DND-41 (cell line): ENCODE data around the gene LTF.

Experiments
- EZH2 ChIP-seq: IDR thresholded peaks from 3 replicates; pipeline ENCODE4 v1.6.1; 2012; ENCODE audit warnings: borderline replicate concordance, low read depth, mild to moderate bottlenecking, moderate library complexity, low read length, inconsistent platforms; ENCODE audit not compliant: severe bottlenecking
- TF ChIP-seq, protein P1 (sequence below): IDR thresholded peaks from 2 replicates; pipeline ENCODE4 v1.5.1; 2012; ENCODE audit warnings: borderline replicate concordance, low read length, moderate library complexity, mild to moderate bottlenecking; ENCODE audit not compliant: poor library complexity, severe bottlenecking; ENCODE audit errors: extremely low read depth

DNA sequence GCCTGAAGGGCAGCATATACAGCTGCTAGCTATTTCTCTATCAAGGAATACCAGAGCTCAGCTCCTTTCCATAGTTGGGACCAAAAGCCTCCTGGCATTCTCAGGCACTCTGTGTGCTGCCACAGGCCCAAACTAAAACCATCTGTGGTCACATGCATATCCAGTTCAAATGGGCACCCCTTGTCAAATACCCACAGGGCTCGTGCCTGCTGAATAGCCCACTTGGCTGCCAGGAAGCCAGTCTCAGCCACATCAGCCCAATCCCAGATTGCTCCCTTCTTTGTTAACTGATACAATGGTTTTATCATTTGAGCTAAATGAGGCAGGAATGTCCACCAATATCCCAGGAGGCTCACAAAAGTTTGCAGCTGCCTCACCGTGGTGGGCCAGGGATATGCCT lies 43.8 kb downstream of the LTF start:
- no peak for TF ChIP-seq EZH2
- TF ChIP-seq, protein P1, sequence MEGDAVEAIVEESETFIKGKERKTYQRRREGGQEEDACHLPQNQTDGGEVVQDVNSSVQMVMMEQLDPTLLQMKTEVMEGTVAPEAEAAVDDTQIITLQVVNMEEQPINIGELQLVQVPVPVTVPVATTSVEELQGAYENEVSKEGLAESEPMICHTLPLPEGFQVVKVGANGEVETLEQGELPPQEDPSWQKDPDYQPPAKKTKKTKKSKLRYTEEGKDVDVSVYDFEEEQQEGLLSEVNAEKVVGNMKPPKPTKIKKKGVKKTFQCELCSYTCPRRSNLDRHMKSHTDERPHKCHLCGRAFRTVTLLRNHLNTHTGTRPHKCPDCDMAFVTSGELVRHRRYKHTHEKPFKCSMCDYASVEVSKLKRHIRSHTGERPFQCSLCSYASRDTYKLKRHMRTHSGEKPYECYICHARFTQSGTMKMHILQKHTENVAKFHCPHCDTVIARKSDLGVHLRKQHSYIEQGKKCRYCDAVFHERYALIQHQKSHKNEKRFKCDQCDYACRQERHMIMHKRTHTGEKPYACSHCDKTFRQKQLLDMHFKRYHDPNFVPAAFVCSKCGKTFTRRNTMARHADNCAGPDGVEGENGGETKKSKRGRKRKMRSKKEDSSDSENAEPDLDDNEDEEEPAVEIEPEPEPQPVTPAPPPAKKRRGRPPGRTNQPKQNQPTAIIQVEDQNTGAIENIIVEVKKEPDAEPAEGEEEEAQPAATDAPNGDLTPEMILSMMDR, result no peak
